GM19193 (cell line): Measurements from ENCODE around the gene LSM10.

Experiments used
- POLR2A ChIP-seq: IDR thresholded peaks from 4 replicates; pipeline ENCODE4 v1.6.1; 2011; ENCODE audit not compliant: insufficient read depth, insufficient read length; ENCODE audit errors: extremely low read depth

LSM10 gene

DNA sequence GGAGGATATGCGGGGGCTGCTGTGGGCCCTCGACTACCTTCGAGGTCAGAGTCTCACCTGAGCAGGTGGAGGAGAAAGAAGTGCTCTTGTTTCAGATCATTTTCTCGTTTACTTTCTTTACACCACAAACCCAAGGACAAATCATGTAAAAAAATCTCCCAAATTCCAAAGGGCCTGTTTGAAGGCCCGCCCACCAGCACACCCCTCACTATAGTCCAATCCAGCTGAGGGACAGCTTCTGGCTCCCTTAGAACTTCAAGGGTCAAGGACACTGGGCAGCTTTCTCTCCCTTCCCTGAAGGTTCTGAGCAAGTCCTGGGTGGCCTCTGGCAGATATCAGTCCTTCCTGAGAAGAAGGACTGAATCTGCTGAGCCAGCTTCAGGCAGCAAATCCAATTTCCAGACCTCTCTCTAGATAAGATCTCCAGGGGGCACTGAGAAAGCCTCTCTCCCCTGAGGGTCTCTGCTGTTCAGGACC lies 17.5 kb downstream of the LSM10 start:
- no peak for TF ChIP-seq POLR2A

DNA sequence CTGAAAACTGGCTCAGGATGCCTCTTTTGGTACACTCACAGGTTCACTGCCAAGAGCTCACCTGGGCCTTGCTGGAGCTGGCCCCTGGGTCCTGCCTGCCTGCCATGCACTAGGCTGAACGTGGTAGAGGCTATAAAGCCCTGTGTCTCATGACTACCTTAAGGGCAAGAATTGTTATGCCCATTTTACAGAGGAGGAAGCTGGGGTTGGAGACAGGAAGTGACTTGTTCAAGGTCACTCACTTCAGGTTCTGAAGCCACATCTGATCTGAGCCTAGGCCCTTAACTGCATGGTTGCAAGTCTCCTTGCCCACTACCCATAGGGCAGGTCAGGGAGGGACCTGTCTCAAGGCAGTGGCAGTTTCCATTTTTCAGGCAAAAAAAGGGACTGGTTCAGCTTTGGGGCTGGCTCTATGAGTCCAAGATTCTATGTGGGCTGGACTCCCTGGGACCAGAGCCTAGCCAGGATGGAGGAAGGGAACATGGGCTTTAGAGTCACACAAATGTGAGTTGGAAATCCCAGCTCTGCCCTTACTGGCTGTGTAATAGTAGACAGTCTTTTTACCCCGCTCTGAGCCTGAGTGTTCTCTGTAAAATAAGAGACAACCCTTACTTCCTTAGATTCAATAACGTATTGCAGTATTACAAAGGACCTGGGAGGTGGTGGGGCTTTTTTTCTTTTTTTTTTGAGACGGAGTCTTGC lies 19.8 kb downstream of the LSM10 start:
- no peak for TF ChIP-seq POLR2A

DNA sequence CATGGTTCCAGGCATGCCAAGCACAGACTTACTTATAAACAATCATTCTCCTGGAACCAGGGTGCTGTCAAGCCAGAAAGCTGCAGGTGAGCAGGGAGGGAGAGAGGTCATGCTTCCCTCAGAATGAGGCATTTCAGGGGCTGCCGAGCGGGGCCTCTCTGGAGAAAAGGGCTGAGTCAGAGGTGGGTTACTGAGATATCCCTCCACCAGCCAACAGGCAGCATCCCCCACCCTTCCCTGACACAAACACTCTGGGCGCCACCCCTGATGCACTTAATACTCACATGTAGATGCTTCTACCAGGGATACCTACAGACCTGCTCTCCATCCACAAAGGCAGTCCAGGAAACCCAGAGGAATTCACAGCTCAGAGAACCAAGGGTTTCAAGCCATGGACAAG lies 25.1 kb downstream of the LSM10 start:
- TF ChIP-seq POLR2A = no peak

GRCh38 chr1:36369061-36369861 lies 28.4 kb downstream of the LSM10 start:
- TF ChIP-seq POLR2A = no peak

GRCh38 chr1:36367798-36368197 lies 29.9 kb downstream of the LSM10 start:
- no peak for TF ChIP-seq POLR2A

- TF ChIP-seq POLR2A = no peak
These were observed 30.6 kb downstream of the LSM10 start for GRCh38 chr1:36367066-36367465.

DNA sequence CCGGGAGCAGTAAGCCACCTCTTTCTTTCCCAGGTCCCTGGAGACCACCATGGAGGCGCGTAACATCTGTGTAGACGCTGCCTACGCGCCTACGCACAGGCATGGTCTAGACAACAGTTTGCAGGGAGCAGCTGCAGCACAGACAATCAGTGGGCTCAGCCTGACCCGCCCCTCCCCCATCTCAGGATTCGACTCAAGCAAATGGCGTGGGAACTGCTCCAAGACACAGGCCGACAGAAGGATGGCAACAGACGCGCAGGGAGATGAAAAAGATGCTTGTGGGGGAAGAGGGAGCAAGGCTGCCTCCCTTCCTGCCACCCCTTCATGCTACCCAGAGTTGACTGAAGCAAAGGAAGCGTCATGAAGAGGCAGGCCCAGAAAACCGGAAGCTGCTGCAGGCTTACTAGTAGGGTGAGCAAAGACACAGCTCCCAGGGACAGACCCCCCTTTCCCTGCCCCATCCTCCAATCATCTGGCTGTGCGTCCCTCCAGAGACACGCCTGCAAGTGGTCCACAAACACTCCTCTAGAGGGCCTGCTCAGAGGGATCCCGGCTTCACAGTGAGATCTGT lies 31.5 kb downstream of the LSM10 start:
- TF ChIP-seq POLR2A = no peak

DNA sequence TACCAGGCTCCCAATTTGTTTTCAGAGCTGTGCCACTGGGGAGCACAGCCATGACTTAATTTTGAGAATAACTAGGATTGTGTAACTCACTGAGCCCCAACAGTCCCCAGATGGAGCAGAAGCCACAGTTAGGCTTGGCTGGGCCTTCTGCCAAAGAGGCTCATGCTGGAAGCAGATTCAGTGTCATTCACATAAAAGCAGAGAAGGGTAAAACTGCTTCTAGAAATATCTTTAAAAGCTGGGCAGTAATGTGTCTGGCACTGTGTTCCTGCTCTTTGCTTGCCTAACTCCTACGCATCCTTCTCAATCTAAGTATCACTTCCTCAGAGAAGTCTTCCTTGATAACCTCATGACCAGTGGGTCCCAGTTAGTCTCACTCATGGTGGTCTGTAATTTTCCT lies 32.3 kb downstream of the LSM10 start:
- no peak for TF ChIP-seq POLR2A

DNA sequence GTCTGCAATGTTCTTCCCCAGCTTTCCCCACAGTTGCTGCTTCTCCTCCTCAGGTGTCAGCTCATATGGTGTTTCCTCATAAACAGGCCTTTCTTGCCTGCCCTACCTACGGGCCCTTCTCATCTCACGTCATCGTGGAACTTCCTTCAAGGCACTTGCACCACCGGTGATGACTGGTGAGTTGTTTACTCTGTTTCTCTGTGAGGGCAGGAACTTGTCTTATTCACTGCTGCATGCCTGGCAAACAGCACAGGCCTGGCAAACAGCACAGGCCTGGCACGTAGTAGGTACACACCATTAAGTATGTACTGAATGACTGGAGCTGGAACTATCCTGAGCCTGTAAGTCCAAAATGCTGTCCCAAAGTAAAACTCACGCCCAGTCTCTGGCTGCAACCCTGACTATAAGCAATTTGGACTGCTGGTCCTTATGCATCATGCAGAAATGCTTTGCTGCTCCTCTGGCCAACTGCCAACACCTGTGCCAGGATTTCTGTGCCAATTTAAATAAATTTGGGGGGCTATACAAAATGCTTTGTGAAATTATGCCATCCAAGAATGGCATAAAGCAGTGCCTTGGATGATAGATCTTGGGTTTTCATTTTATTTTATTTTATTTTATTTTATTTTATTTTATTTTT lies 37.7 kb downstream of the LSM10 start:
- TF ChIP-seq POLR2A = no peak

GRCh38 chr1:36359383-36359782 lies 38.3 kb downstream of the LSM10 start:
- no peak for TF ChIP-seq POLR2A

GRCh38 chr1:36358514-36359084 lies 39.1 kb downstream of the LSM10 start:
- no peak for TF ChIP-seq POLR2A

DNA sequence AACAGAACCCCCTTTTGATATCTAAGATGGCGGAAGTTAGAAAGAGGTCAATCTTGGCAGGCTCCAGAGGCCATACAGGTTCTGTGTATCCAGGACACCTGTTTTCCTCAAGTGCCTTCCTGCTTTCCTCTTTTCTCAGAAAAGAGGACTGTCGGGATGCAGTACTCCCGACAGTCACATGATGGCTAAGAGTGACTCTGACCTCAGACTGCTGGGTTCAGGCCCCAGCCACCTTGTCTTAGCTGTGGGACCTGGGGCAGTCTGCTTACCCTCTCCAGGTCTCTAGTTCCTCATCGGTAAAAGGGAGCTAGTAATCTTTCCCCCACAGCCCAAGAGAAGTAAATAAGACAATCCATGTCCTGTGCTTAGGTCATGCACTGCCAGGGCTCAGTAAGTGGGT lies 41.9 kb downstream of the LSM10 start:
- no peak for TF ChIP-seq POLR2A

DNA sequence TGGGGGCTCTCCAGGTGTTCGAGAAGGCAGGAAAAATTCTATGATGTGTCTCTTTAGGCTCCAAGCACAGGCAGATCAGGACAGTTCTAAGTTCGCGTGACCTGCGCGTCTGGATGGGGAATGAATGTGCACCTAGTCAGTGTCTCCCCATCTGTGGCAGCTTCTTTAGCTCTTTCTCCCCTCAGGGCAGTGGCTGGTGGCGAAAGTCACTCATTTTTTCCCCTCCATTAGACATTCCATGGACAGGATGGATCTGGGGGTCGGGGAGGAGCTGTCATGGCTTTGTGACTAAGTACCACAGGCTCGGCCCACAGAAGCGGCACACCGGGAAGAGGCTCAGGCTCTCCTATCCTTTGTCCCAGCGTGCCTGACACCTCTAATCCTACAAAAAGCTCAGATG lies 43.2 kb downstream of the LSM10 start:
- TF ChIP-seq POLR2A = no peak

DNA sequence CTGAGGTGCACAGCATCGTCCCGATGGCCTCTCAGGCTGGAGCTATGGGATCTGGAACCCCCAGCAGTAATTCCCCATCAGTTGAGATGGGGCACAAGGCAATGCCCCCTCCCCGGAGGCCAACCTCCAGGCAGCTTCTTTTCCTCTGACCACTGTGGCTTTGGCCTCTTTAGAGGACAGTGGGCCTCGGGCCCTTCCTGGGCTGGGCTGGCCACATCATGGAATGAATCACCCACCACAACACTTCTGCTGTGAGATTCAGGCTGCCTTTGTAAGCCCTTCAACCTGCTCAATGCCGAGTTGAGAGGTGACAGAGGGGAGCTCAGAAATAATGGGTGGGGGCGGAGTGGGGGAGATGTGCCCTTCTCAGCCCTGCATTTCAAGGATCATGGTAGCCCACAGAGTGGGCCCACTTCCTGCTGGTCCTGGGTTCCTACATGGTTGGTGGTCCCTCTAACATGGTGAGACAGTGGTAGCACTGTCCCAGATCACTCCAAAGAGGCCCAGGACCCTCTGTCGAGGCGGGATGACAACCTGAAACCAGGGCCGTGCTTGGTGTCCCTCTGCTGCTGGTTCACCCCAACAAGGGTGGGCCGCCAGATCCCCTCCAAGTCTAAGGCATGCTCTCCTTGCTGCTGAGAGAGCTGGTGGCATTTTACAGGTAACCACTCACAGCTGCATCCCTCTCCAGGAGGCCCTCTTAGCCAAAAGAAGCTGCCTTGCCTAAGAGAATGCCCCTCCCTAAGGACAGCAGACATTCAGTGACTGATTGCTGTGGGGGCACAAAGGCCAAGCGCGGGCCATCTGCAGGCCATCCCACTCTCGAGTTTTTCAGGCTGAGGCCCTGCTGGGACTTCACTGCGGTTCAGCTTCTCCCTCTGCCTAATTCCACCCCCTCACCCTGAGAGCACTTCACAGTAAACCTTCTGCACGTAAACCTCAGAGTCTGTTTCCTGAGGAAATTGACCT lies 44.5 kb downstream of the LSM10 start:
- TF ChIP-seq POLR2A = no peak
